Omental fat pad (tissue), 4 donors: ENCODE measurements around the gene BRAT1. TPM values are rescaled to one million over a fixed set of nuclear protein-coding genes. Genes with fewer than 3 reads are reported as not detected.

Experiments used
- ATAC-seq: fragments of 150-250 bp; one replicate; pipeline ENCODE4 v1.9.1; 2016; ENCODE audit warnings: mild to moderate bottlenecking, moderate library complexity; ENCODE audit not compliant: low FRiP score
- DNase-seq: peaks from one replicate; pipeline ENCODE4 v3.0.0-alpha.2; 2019; ENCODE audit warnings: low spot score
- CTCF ChIP-seq, 3 donors: fragments of 450-650 bp; IDR thresholded peaks; one replicate each; pipeline ENCODE4 v1.5.1; 2016 to 2017; ENCODE audit warnings: antibody characterized with exemption in 3 of 3, mild to moderate bottlenecking in 3 of 3, moderate library complexity in 2 of 3
- total RNA-seq, 4 donors: library from RNA; depleted of rRNA; stranded (reverse); fragments of >200 nt; gene quantifications; one replicate each; pipeline ENCODE4 v1.1.0, GENCODE V29; 2016

Gene BRAT1
- total RNA-seq, 4 donors from 2014 or later, result 22.7 to 33.1 (median 26.3) TPM

GRCh38 chr7:2598154-2598823 is 43.0 kb upstream of the BRAT1 start:
- DNase-seq, result no peak
- no peak for ATAC-seq
- no peak for TF ChIP-seq CTCF (IDR thresholded peaks at IDR 0.05)

- ATAC-seq (no peak), DNase-seq (no peak)
These were observed 41.9 kb upstream of the BRAT1 start for GRCh38 chr7:2597273-2597640.

GRCh38 chr7:2596464-2597272 is 41.3 kb upstream of the BRAT1 start:
- DNase-seq (no peak), ATAC-seq (no peak)
- TF ChIP-seq CTCF (IDR thresholded peaks at IDR 0.05), result no peak

More at GRCh38 chr7:2597273-2597640, 41.9 kb upstream of the BRAT1 start:
- TF ChIP-seq CTCF (IDR thresholded peaks at IDR 0.05), result no peak

- ATAC-seq, result no peak
- no peak for DNase-seq
These were observed 40.0 kb upstream of the BRAT1 start for GRCh38 chr7:2595258-2595860.

GRCh38 chr7:2594599-2594998 is 39.3 kb upstream of the BRAT1 start:
- DNase-seq (no peak), ATAC-seq (no peak)
- TF ChIP-seq CTCF (IDR thresholded peaks at IDR 0.05), result no peak

More at GRCh38 chr7:2595258-2595860, 40.0 kb upstream of the BRAT1 start:
- TF ChIP-seq CTCF (IDR thresholded peaks at IDR 0.05), result no peak

GRCh38 chr7:2593036-2593727 is 37.9 kb upstream of the BRAT1 start:
- no peak for DNase-seq
- no peak for ATAC-seq
- TF ChIP-seq CTCF (IDR thresholded peaks at IDR 0.05), result no peak
